GM18520 (cell line): Measurements from ENCODE around the gene DIP2C.

ENCODE experiments used
- ATAC-seq: cut with Tn5 transposase; IDR thresholded peaks from one replicate; pipeline ENCODE4 v1.9.1; 2021; ENCODE audit not compliant: unreplicated experiment

Gene DIP2C

GRCh38 chr10:227014-227413, 462.5 kb downstream of the DIP2C start:
- ATAC-seq = no peak

- ATAC-seq = no peak
These were observed 463.4 kb downstream of the DIP2C start for GRCh38 chr10:226018-226417.

- no peak for ATAC-seq
These were observed 464.9 kb downstream of the DIP2C start for GRCh38 chr10:224571-224970.
